ENCODE data around the gene MEIS3. TPM values are rescaled to one million over a fixed set of nuclear protein-coding genes. Genes with fewer than 3 reads are reported as not detected.

The MEIS3 gene
- polyA plus RNA-seq, 2 of the 4 experiments (the other 2 are of a cell fraction), result 16.5 to 27.1 TPM

DNA sequence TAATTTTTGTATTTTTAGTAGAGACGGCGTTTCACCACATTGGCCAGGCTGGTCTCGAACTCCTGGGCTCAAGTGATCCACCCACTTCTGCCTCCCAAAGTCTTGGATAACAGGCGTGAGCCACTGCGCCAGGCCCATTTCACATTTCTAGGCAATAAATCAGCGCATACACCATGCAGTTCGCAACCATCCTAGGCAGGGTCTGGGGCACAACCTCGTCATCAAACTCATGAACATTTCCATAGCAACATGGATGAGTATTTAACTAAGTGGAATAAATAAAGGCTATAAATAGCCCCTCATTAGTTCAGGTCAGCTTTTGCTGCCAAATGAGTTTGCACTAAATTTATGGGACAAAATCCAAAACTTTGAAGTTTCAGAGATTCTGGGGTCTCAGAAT, 8.2 kb downstream of the MEIS3 start:
- Histone ChIP-seq H3K9me3 (no peaks in the 10 kb centered on the region), H3K4me1 (no peaks in the 10 kb centered on the region), H3K4me3 (no peak overlapping the region), H3K4me2 (no peak overlapping the region), H3K27ac (no peak overlapping the region)
- FAIRE-seq (no peak), ATAC-seq (no peak), DNase-seq (ENCODE audit: low read depth in 1 of 2, low spot score in 1 of 2) (no peak)
- ChIA-PET CTCF (interaction anchor here (0.6 to 2.9 kb wide), 8 partner anchors 8 to 433 kb away, joined by 3 to 19 read pairs (median 6); no protein-coding TSS in a partner anchor), POLR2A (interaction anchor here (0.5 kb wide), 1 partner anchor 658 kb away, joined by 4 read pairs; no protein-coding TSS in a partner anchor)
- TF ChIP-seq SREBF2 (IDR thresholded peaks at IDR 0.05) (no peak), KDM1A (IDR thresholded peaks at IDR 0.05; ENCODE audit: low read depth) (no peak), FOSL2 (IDR thresholded peaks at IDR 0.05) (no peak), FOSL2 (CRISPR knock-in tag; IDR thresholded peaks at IDR 0.05) (no peak), GATA3 (IDR thresholded peaks at IDR 0.05; ENCODE audit: borderline replicate concordance) (no peak), BHLHE40 (IDR thresholded peaks at IDR 0.05; ENCODE audit: low read depth, low read length) (no peak), HDAC2 (IDR thresholded peaks at IDR 0.05) (no peak), NR3C1 (IDR thresholded peaks at IDR 0.05) (no peak), EHMT2 (IDR thresholded peaks at IDR 0.05; ENCODE audit: low read depth) (no peak), FOSB (CRISPR knock-in tag; IDR thresholded peaks at IDR 0.05) (no peak), PHF8 (IDR thresholded peaks at IDR 0.05; ENCODE audit: borderline replicate concordance, low read depth) (no peak), ZNF302 (CRISPR knock-in tag; IDR thresholded peaks at IDR 0.05) (no peak)
- TF ChIP-seq, protein P1, sequence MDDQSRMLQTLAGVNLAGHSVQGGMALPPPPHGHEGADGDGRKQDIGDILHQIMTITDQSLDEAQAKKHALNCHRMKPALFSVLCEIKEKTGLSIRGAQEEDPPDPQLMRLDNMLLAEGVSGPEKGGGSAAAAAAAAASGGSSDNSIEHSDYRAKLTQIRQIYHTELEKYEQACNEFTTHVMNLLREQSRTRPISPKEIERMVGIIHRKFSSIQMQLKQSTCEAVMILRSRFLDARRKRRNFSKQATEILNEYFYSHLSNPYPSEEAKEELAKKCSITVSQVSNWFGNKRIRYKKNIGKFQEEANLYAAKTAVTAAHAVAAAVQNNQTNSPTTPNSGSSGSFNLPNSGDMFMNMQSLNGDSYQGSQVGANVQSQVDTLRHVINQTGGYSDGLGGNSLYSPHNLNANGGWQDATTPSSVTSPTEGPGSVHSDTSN (IDR thresholded peaks at IDR 0.05), result no peak
- TF ChIP-seq, protein P2, sequence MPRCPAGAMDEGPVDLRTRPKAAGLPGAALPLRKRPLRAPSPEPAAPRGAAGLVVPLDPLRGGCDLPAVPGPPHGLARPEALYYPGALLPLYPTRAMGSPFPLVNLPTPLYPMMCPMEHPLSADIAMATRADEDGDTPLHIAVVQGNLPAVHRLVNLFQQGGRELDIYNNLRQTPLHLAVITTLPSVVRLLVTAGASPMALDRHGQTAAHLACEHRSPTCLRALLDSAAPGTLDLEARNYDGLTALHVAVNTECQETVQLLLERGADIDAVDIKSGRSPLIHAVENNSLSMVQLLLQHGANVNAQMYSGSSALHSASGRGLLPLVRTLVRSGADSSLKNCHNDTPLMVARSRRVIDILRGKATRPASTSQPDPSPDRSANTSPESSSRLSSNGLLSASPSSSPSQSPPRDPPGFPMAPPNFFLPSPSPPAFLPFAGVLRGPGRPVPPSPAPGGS (IDR thresholded peaks at IDR 0.05), result no peak
- WGBS (ENCODE audit: missing lambda C conversion rate), result 83% methylated on average over 8 of the region's 8 CpGs

GRCh38 chr19:47408156-47408938, 11.0 kb downstream of the MEIS3 start:
- no peak for DNase-seq (ENCODE audit: low read depth in 1 of 2, low spot score in 1 of 2)
- Histone ChIP-seq H3K4me2 (no peak overlapping the region), H3K9me3 (no peaks in the 10 kb centered on the region), H3K27ac (no peak overlapping the region), H3K4me1 (no peaks in the 10 kb centered on the region), H3K4me3 (no peak overlapping the region)
- FAIRE-seq, result no peak
- ChIA-PET POLR2A (no interaction called here), CTCF (no interaction called here)
- no peak for ATAC-seq
- WGBS (ENCODE audit: missing lambda C conversion rate), result 83% methylated on average over 14 of the region's 14 CpGs
- TF ChIP-seq ZFP36 (IDR thresholded peaks at IDR 0.05; ENCODE audit: borderline replicate concordance, partially characterized antibody), result peak; percentile 70
- TF ChIP-seq, protein P3, sequence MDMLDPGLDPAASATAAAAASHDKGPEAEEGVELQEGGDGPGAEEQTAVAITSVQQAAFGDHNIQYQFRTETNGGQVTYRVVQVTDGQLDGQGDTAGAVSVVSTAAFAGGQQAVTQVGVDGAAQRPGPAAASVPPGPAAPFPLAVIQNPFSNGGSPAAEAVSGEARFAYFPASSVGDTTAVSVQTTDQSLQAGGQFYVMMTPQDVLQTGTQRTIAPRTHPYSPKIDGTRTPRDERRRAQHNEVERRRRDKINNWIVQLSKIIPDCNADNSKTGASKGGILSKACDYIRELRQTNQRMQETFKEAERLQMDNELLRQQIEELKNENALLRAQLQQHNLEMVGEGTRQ (IDR thresholded peaks at IDR 0.05), result no peak

DNA sequence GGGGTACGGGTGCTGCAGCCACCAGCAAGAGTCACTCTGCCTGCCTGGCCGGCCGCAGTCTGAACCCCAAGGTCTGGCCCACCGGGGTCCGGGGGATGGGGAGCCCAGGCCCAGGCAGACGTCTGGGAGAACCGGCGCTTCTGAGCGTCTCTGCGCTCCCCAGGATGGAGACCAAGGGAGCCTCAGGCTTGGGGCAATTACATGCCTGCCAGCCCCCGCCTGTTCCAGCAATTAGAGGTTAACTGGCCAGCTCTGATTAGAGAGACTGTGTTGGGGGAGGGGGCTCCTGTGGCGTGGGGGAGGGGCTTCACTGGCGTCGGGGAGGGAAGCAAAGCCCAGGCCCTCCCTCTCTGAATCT, 11.9 kb downstream of the MEIS3 start:
- no peak overlapping the region for H3K4me2 ChIP-seq
- H3K9me3 ChIP-seq, result no peaks in the 10 kb centered on the region
- FAIRE-seq (no peak), ATAC-seq (no peak; a peak in 1 of 6 replicates), DNase-seq (ENCODE audit: low read depth in 1 of 2, low spot score in 1 of 2) (no peak)
- TF ChIP-seq MYC (IDR thresholded peaks at IDR 0.05; ENCODE audit: borderline replicate concordance, low read length), result no peak
- no peak for TF ChIP-seq NFE2L2 (conservative IDR thresholded peaks at IDR 0.05; ENCODE audit: low read length)
- no peak for TF ChIP-seq RCOR1 (IDR thresholded peaks at IDR 0.05; ENCODE audit: low read depth, low read length)
- TF ChIP-seq NR3C1 (IDR thresholded peaks at IDR 0.05), result no peak
- TF ChIP-seq POLR2A (IDR thresholded peaks at IDR 0.05; ENCODE audit: low read length), result no peak
- TF ChIP-seq HOXB13 (CRISPR knock-in tag; IDR thresholded peaks at IDR 0.05; ENCODE audit: low read depth), result no peak
- TF ChIP-seq ZC3H11A (IDR thresholded peaks at IDR 0.05), result no peak
- TF ChIP-seq FOSB (CRISPR knock-in tag; IDR thresholded peaks at IDR 0.05), result no peak
- no peak for TF ChIP-seq ESRRA (IDR thresholded peaks at IDR 0.05; ENCODE audit: borderline replicate concordance, low read length)
- TF ChIP-seq, protein P2 (IDR thresholded peaks at IDR 0.05), result no peak
- no peak for TF ChIP-seq JUN (IDR thresholded peaks at IDR 0.05)
- TF ChIP-seq HMGXB4 (CRISPR knock-in tag; IDR thresholded peaks at IDR 0.05; ENCODE audit: borderline replicate concordance), result no peak
- TF ChIP-seq TFCP2L1 (CRISPR knock-in tag; IDR thresholded peaks at IDR 0.05), result no peak
- no peak for TF ChIP-seq HES2 (IDR thresholded peaks at IDR 0.05)
- TF ChIP-seq TP53 (CRISPR knock-in tag; IDR thresholded peaks at IDR 0.05), result no peak
- no peaks in the 10 kb centered on the region for H3K4me1 ChIP-seq
- H3K27ac ChIP-seq, result no peak overlapping the region
- WGBS (ENCODE audit: missing lambda C conversion rate), result 71% methylated on average over 14 of the region's 14 CpGs
- ChIA-PET POLR2A (no interaction called here), CTCF (no interaction called here)
- no peak overlapping the region for H3K4me3 ChIP-seq
